Stimulated activated CD4-positive, alpha-beta T cell treated with anti-CD3 and anti-CD28 coated beads, Interleukin-4, amount 100 ng/mL, for 48 hours (primary cell): Measurements from ENCODE around the gene SLC29A3.
"Not testable (repeated sequence)": the region's sequence is repeated elsewhere in the genome, so short reads cannot be mapped to it uniquely, and the experiment has no call there.

ENCODE experiments used
- DNase-seq, 2 donors: peaks; one replicate each; pipeline ENCODE4 v3.0.0-alpha.2; 2020; ENCODE audit warnings: low read depth in 2 of 2

The SLC29A3 gene

GRCh38 chr10:71319042-71319799 lies at the start of gene SLC29A3:
Gene SLC29A3 (plus strand): TSS chr10:71319259. CDS start chr10:71319310, 51 bp downstream.
- DNase-seq = peak; percentile 77 to 84

GRCh38 chr10:71269301-71270288 lies 49.5 kb upstream of the SLC29A3 start:
- DNase-seq = no peak

- peak; percentile 10 to 29 for DNase-seq
Observed at GRCh38 chr10:71270301-71271220, 48.5 kb upstream of the SLC29A3 start.

GRCh38 chr10:71271662-71272055 lies 47.4 kb upstream of the SLC29A3 start:
- DNase-seq = no peak

- DNase-seq = no peak
Observed at GRCh38 chr10:71272056-71272771, 46.8 kb upstream of the SLC29A3 start.

GRCh38 chr10:71272974-71273373 lies 46.1 kb upstream of the SLC29A3 start:
- not testable (repeated sequence) for DNase-seq

GRCh38 chr10:71273506-71273905 lies 45.6 kb upstream of the SLC29A3 start:
- DNase-seq = no peak

- DNase-seq = no peak
Observed at GRCh38 chr10:71274901-71275796, 43.9 kb upstream of the SLC29A3 start.

- no peak for DNase-seq
Observed at GRCh38 chr10:71276873-71277272, 42.2 kb upstream of the SLC29A3 start.

- no peak for DNase-seq
Observed at GRCh38 chr10:71277914-71278665, 41.0 kb upstream of the SLC29A3 start.

- DNase-seq = no peak
Observed at GRCh38 chr10:71278691-71279588, 40.1 kb upstream of the SLC29A3 start.

GRCh38 chr10:71279590-71280170 lies 39.4 kb upstream of the SLC29A3 start:
- DNase-seq = no peak

- no peak for DNase-seq
Observed at GRCh38 chr10:71280216-71280615, 38.8 kb upstream of the SLC29A3 start.

GRCh38 chr10:71280825-71281224 lies 38.2 kb upstream of the SLC29A3 start:
- no peak for DNase-seq

- DNase-seq = no peak
Observed at GRCh38 chr10:71281646-71282322, 37.3 kb upstream of the SLC29A3 start.

- no peak for DNase-seq
Observed at GRCh38 chr10:71282323-71282680, 36.8 kb upstream of the SLC29A3 start.

- DNase-seq = no peak
Observed at GRCh38 chr10:71283410-71283809, 35.6 kb upstream of the SLC29A3 start.
